ENCODE data around the gene TRUB1. TPM values are rescaled to one million over a fixed set of nuclear protein-coding genes. Genes with fewer than 3 reads are reported as not detected.

TRUB1 gene
- total RNA-seq, 2 experiments from 2014 or later, result 17.1 to 18.5 TPM

DNA sequence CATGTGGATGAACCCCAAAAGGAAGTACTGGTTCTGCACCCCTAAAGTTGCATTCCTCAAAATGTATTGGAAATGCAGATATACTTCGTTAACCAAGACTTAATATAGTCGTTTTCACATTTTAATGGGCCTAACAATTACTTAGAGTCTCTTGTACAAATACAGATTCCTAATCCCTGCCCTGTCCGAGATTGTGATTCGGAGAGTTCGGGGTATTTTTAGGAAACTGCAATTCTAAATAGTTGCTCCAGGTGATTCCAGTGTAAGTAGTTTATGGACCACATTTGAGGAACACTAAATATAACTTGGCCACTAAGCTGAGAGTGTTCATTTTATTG is 830 bp downstream of the TRUB1 start:
- Mint-ChIP-seq H3K27ac (peak overlapping the region; percentile 92), H3K36me3 (peaks cover 12% of the 10 kb centered on the region), H3K9me3 (no peaks in the 10 kb centered on the region), H3K4me1 (peaks cover 31% of the 10 kb centered on the region), H3K4me3 (peak overlapping the region; percentile 95), H3K27me3 (no peaks in the 10 kb centered on the region)
- no peak for DNase-seq

DNA sequence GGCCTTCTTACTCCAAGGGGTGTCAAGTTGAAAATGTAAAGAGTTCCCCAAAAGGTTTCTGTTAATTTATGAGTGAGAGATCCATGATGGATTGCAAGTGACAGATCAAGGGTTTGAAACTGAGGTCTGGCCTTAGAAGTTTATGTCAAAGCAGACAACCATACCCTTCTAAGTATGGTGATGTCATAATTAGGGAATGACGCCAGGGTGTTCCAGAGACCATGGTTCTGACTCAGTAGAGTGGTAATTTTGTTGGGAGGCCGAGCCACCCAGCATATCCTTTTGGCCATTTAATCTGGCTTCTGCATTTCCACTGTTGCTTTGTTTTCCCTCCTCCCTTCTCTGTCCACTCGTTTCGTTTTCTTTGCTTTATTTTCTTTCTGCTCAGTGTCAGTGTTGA is 2.7 kb downstream of the TRUB1 start:
- DNase-seq, result no peak
- Mint-ChIP-seq H3K36me3 (peaks cover 21% of the 10 kb centered on the region), H3K9me3 (no peaks in the 10 kb centered on the region), H3K27me3 (no peaks in the 10 kb centered on the region), H3K4me3 (no peak overlapping the region), H3K27ac (no peak overlapping the region), H3K4me1 (peaks cover 29% of the 10 kb centered on the region)

DNA sequence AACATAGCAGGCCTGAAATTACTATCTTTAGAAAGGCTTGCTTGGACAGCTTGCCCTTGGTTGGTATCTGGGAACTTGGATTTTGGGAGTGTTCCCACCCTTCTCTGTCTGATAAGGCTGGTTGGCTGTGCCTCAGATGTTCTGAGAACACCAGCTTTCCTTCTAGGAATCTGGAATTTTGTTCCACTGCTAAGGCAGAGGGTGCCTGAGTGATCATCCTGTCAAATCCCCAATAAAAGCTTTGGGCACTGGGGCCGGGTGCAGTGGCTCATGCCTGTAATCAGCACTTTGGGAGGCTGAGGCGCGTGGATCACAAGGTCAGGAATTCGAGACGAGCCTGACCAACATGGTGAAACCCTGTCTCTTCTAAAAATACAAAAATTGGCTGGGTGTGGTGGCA is 5.0 kb downstream of the TRUB1 start:
- Mint-ChIP-seq H3K4me3 (no peak overlapping the region), H3K9me3 (no peaks in the 10 kb centered on the region), H3K4me1 (peaks cover 34% of the 10 kb centered on the region), H3K27me3 (no peaks in the 10 kb centered on the region), H3K27ac (no peak overlapping the region), H3K36me3 (peaks cover 25% of the 10 kb centered on the region)
- DNase-seq, result no peak

DNA sequence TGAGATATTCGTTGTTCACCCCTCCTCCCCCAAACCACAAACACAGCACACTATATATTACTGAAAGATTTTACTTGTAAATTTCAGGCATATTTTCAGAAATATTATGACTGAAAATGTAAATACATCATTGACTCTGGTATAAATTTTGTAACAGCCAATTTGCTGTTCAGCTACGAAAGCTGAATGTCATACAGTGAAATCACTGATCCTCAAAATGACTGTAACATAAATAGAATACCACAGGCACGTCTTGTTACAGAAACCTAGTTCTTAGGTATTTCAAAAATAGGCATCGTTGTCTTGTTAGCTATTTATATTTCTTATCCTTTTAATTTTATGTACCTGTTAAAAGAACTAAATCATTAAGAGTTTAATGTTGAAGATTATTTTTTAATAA is 15.1 kb downstream of the TRUB1 start:
- H3K4me1 Mint-ChIP-seq, result peaks cover 34% of the 10 kb centered on the region
- no peaks in the 10 kb centered on the region for H3K27me3 Mint-ChIP-seq

DNA sequence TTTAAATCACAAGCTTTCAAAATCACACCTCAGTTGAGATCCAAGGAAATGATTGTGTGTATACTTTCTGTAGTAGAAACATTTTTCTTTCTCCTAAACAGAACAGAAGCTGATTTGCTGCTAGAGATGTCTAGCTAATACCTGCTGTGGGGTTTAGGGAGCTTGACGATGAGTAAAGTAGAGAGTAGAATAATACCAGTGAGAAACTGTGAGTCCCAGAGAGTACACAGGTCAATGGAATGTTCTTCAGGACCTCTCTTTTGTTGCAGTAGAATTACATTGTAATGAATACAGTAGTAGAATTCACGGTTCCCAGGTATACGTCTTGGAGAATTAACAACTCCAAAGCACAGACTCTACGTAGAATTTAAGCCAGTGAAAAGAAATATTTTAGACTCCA is 18.0 kb downstream of the TRUB1 start:
- H3K27me3 Mint-ChIP-seq, result no peaks in the 10 kb centered on the region

More for the DNA sequence above, 15.1 kb downstream of the TRUB1 start:
- H3K27ac Mint-ChIP-seq, result no peak overlapping the region
- peaks cover 36% of the 10 kb centered on the region for H3K36me3 Mint-ChIP-seq
- no peak overlapping the region for H3K4me3 Mint-ChIP-seq
- H3K9me3 Mint-ChIP-seq, result no peaks in the 10 kb centered on the region
- DNase-seq, result no peak

DNA sequence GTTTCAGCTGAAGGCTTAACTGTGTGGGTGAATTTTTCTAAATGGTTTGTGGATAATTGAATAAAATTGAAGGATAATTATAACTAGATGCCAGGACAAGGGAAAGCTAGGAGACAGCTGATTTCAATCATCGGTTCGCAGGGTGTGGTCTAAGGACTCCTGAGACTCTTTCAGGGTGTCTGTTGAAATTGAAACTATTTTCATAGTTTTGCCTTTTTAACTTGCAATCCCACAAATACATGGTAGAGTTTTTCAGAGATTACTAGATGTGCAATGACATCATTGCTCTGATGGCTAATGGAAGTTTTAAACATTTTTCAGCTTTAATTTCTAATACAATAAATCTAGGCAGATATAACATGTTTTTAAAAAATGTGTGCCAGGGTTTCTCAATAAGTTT is 18.5 kb downstream of the TRUB1 start:
- Mint-ChIP-seq H3K36me3 (peaks cover 37% of the 10 kb centered on the region), H3K4me3 (no peak overlapping the region), H3K9me3 (no peaks in the 10 kb centered on the region), H3K27ac (peak overlapping the region; percentile 31), H3K27me3 (no peaks in the 10 kb centered on the region), H3K4me1 (peaks cover 22% of the 10 kb centered on the region)
- no peak for DNase-seq

More for the DNA sequence above, 18.0 kb downstream of the TRUB1 start:
- DNase-seq, result no peak
- no peaks in the 10 kb centered on the region for H3K9me3 Mint-ChIP-seq
- no peak overlapping the region for H3K27ac Mint-ChIP-seq
- peaks cover 32% of the 10 kb centered on the region for H3K36me3 Mint-ChIP-seq
- peaks cover 22% of the 10 kb centered on the region for H3K4me1 Mint-ChIP-seq
- H3K4me3 Mint-ChIP-seq, result no peak overlapping the region

DNA sequence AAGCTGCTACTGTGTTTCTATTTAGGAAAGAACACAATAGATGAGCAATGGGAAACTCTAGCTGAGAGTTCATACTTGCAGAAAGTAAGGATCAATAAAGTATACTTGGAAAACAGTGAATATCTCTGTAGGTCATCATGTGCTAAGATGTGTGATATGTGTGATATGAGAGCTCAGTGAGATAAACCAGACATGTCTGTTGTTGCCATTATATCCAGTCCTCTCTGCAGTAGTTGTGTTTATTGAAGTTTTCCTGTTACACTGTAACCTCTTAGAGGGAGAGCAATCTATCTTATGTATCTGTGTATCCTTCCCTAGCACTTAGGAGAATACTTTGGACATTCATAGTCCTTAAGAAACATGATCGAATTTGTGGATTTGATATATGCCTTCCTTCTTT is 19.1 kb downstream of the TRUB1 start:
- H3K27me3 Mint-ChIP-seq, result no peaks in the 10 kb centered on the region
- peaks cover 37% of the 10 kb centered on the region for H3K36me3 Mint-ChIP-seq
- no peaks in the 10 kb centered on the region for H3K9me3 Mint-ChIP-seq
- no peak overlapping the region for H3K4me3 Mint-ChIP-seq
- DNase-seq, result no peak
- peaks cover 22% of the 10 kb centered on the region for H3K4me1 Mint-ChIP-seq
- no peak overlapping the region for H3K27ac Mint-ChIP-seq

DNA sequence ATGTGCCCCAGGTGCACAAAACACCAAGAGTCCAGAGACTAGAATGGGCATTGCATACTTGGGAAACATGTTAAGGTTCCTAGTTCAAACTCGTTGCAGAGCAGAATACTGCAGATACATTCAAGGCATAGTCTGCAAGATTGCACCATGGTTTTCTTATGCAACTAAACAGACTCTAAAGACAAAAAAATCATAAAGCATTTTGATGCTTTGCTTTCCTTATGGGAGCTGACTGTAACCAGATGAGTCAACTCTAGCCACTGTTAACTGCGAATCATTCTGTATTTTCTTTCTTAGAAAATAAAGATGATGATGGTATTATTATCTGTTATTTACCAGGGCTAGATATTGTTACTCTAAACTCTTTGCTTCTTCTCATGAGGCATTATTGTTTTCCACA is 19.7 kb downstream of the TRUB1 start:
- Mint-ChIP-seq H3K9me3 (no peaks in the 10 kb centered on the region), H3K4me1 (peaks cover 22% of the 10 kb centered on the region), H3K27ac (no peak overlapping the region), H3K27me3 (no peaks in the 10 kb centered on the region), H3K4me3 (no peak overlapping the region), H3K36me3 (peaks cover 40% of the 10 kb centered on the region)
- no peak for DNase-seq

DNA sequence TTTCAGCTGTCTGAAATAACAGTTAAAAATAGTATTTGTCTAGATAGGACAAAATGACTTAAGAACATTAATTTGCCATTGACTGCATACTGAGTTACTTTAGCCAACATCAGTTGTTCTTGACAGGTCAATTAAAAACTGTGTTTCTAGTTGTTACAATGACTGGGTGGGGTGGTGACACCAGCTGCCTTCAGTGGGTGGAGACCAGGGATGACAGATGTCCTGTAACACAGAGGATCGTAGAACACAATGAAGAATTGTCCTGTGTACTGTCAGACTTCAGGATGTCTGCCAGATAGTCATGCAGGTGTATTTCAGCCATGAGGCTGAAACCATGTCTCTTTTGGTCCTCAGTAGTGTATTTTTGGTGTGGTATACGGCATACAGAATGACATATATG is 24.4 kb downstream of the TRUB1 start:
- DNase-seq, result no peak
- Mint-ChIP-seq H3K27me3 (no peaks in the 10 kb centered on the region), H3K9me3 (peaks cover 4% of the 10 kb centered on the region), H3K4me1 (peaks cover 17% of the 10 kb centered on the region), H3K4me3 (no peak overlapping the region), H3K27ac (no peak overlapping the region), H3K36me3 (peaks cover 55% of the 10 kb centered on the region)

- DNase-seq, result no peak
- Mint-ChIP-seq H3K9me3 (peaks cover 4% of the 10 kb centered on the region), H3K4me3 (no peak overlapping the region), H3K36me3 (peaks cover 56% of the 10 kb centered on the region), H3K27ac (no peak overlapping the region), H3K4me1 (peaks cover 19% of the 10 kb centered on the region), H3K27me3 (no peaks in the 10 kb centered on the region)
These were observed 25.9 kb downstream of the TRUB1 start for GRCh38 chr10:114963908-114964307.

DNA sequence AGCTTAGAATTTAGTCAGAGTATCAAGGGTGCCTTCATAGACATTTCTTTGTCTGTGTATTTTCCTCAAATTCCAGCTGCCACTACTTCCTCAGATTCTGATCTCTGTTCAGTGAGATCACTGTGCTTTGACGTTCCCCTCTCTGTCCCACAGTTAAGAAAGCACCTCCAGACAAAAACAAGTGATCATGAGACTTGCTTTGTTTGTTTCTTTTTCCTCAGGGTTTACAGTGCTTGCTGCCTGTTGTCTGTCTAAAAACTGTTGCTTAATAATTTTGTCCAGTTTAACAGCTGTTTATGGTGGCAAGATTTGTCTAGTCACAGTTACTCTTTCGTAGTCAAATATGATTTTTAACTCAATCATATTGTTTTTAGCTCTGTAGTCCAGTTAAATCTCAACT is 29.1 kb downstream of the TRUB1 start:
- H3K36me3 Mint-ChIP-seq, result peaks cover 39% of the 10 kb centered on the region
- no peak for DNase-seq
- peaks cover 4% of the 10 kb centered on the region for H3K9me3 Mint-ChIP-seq
- H3K4me3 Mint-ChIP-seq, result no peak overlapping the region
- no peak overlapping the region for H3K27ac Mint-ChIP-seq
- peaks cover 30% of the 10 kb centered on the region for H3K4me1 Mint-ChIP-seq
- H3K27me3 Mint-ChIP-seq, result no peaks in the 10 kb centered on the region

DNA sequence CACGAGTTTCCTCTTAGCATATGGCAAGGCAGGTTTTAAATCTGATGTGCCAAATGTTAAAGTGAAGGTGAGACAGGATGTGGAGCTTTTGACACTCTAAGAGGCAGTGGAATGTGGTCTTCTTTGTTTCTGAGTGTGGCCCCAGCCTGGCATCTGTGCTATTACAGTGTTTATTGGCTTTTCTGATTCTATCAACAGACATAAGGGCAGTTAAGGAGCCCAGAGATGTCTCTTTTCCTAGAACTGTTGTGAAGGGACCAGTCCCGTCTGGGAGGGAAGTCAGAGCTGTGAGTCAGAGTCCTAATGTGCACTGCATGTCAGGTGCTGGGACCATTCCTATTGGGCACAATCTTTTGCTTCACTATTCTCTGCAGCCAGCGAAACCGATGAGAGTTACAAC is 32.5 kb downstream of the TRUB1 start:
- no peak overlapping the region for H3K4me3 Mint-ChIP-seq
- peaks cover 16% of the 10 kb centered on the region for H3K4me1 Mint-ChIP-seq
- H3K27ac Mint-ChIP-seq, result peak overlapping the region; percentile 57
- no peaks in the 10 kb centered on the region for H3K9me3 Mint-ChIP-seq
- no peak for DNase-seq
- H3K36me3 Mint-ChIP-seq, result peaks cover 22% of the 10 kb centered on the region
- H3K27me3 Mint-ChIP-seq, result no peaks in the 10 kb centered on the region

GRCh38 chr10:114973306-114973705 is 35.3 kb downstream of the TRUB1 start:
- peaks cover 11% of the 10 kb centered on the region for H3K36me3 Mint-ChIP-seq
- no peaks in the 10 kb centered on the region for H3K9me3 Mint-ChIP-seq
- H3K27me3 Mint-ChIP-seq, result no peaks in the 10 kb centered on the region
- no peak for DNase-seq
- no peak overlapping the region for H3K27ac Mint-ChIP-seq
- peaks cover 12% of the 10 kb centered on the region for H3K4me1 Mint-ChIP-seq
- H3K4me3 Mint-ChIP-seq, result no peak overlapping the region

DNA sequence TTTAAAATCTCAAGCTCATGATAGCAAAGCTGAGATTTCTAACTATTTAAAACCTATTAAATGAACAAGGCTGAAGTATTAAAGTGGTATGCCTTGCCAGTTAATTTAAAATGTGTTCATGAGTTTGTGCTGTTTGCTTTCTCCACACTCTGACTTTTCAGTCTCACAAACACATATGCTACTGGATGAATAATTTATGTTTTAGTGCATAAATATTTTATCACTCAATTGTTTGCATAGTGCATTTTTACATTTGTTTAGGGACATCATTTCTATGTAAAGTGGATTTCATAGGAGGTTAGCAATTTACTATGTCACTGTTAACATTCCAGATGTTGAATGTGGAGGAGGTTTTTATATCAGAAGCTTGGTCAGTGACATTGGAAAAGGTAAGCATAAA is 36.0 kb downstream of the TRUB1 start:
- Mint-ChIP-seq H3K27me3 (no peaks in the 10 kb centered on the region), H3K36me3 (peaks cover 14% of the 10 kb centered on the region), H3K27ac (no peak overlapping the region)

DNA sequence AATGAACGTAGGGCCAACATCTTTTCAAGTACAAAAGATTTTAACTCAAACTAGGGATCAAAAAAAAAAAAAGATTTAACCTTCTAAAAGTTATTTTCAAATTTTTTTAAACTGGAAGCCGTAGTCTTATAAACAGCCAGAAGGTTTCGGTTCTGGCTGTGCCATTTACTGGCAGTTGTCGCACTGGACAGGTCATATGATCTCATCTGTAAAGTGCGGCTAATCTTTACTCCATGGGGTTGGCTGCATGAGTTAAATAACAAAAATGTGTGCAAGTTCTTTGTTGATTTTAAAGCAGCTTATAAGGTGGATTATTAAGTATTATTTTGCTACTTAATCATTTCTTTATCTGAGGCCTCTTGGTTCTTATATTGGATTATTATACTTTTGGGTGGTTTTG is 36.6 kb downstream of the TRUB1 start:
- H3K4me3 Mint-ChIP-seq, result no peak overlapping the region
- peaks cover 17% of the 10 kb centered on the region for H3K36me3 Mint-ChIP-seq
- peaks cover 9% of the 10 kb centered on the region for H3K4me1 Mint-ChIP-seq
- H3K27me3 Mint-ChIP-seq, result no peaks in the 10 kb centered on the region
- no peak overlapping the region for H3K27ac Mint-ChIP-seq
- DNase-seq, result no peak
- no peaks in the 10 kb centered on the region for H3K9me3 Mint-ChIP-seq

More for the DNA sequence above, 36.0 kb downstream of the TRUB1 start:
- DNase-seq, result no peak
- Mint-ChIP-seq H3K9me3 (no peaks in the 10 kb centered on the region), H3K4me3 (no peak overlapping the region), H3K4me1 (peaks cover 12% of the 10 kb centered on the region)

GRCh38 chr10:114975091-114975490 is 37.1 kb downstream of the TRUB1 start:
- H3K4me1 Mint-ChIP-seq, result peaks cover 7% of the 10 kb centered on the region
- no peak overlapping the region for H3K27ac Mint-ChIP-seq
- no peak for DNase-seq
- no peaks in the 10 kb centered on the region for H3K27me3 Mint-ChIP-seq
- H3K36me3 Mint-ChIP-seq, result peaks cover 22% of the 10 kb centered on the region
- no peaks in the 10 kb centered on the region for H3K9me3 Mint-ChIP-seq
- no peak overlapping the region for H3K4me3 Mint-ChIP-seq

- H3K4me3 Mint-ChIP-seq, result no peak overlapping the region
- H3K27ac Mint-ChIP-seq, result no peak overlapping the region
- H3K27me3 Mint-ChIP-seq, result no peaks in the 10 kb centered on the region
- H3K4me1 Mint-ChIP-seq, result no peaks in the 10 kb centered on the region
- H3K9me3 Mint-ChIP-seq, result peaks cover 31% of the 10 kb centered on the region
- peaks cover 71% of the 10 kb centered on the region for H3K36me3 Mint-ChIP-seq
- DNase-seq, result no peak
These were observed 45.0 kb downstream of the TRUB1 start for GRCh38 chr10:114982989-114983388.
